ENCODE measurements around the gene B4GALT1.

Gene B4GALT1

GRCh38 chr9:33137781-33138264 is 29.3 kb downstream of the B4GALT1 start:
- no peak for DNase-seq

- no peak for DNase-seq
Observed at GRCh38 chr9:33136721-33137670, 30.1 kb downstream of the B4GALT1 start.

GRCh38 chr9:33135470-33135958 is 31.6 kb downstream of the B4GALT1 start:
- no peak for DNase-seq

GRCh38 chr9:33135031-33135461 is 32.1 kb downstream of the B4GALT1 start:
- DNase-seq = no peak

DNA sequence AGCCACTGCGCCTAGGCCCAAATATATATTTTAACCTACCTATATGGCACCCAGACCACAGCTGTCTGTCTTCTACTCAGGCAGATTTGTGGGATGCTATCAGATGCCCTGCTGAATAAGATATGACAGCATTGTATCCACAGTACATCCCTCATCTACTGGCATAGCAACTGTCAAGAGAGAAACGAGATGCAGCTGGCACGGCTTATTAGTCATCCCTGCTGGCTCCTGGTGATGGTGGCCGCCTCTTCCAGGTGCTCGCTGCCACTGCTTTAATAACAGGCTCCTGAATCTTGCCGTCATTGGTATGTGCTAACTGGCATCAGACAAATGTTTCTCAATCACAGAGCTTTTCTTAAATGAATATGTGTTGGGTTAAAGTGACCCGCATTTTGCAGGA is 34.0 kb downstream of the B4GALT1 start:
- DNase-seq = peak in 1 of 2 experiments; percentile 13

- no peak for DNase-seq
Observed at GRCh38 chr9:33131790-33132772, 35.1 kb downstream of the B4GALT1 start.

- DNase-seq = no peak
Observed at GRCh38 chr9:33130961-33131789, 36.0 kb downstream of the B4GALT1 start.

DNA sequence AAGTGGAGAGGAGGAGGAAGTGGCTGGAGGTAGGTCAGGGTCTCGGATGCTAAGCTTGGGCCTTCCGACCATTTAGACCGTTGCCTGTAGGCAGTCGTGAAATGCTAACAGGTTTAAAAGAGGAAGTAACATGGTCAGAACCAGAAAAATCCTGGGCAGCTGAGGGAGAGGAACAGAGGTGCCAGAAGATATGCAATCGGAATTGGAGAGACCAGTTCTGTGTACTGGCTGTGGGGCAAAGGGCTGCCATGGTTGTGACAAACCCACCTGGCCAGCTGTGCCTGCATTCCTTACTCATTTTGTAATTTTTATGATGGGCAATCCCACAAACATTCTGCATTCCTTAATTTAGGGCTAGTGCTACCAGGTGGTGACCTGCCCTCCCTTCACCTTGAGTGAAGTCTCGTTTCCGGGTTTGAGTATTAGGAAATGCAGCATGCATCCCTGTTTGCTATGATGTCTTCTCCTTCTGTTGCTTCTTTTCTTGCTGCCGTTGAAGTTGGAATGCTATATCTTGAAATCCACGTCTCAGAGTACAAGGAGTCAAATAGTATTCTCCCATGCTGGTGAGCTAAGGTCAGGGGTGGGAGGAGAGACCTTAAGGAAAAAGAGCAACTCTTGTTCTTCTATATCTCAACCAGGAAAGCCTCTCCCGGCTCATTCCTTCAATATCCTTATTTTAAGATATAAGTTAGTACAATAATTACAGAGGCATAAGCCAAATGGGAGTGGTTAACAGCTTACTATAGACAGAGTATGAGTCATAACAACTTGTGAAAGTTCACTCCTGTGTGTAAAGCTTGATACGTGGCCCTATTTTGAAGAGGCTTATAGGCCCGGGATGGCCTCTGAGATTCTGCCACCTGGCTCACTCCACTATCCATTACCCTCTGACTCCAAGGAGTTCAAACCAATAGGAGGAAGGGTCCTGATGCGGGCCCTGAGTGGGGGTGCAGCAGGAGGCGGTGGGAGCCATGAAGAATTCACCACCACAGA is 37.0 kb downstream of the B4GALT1 start:
- DNase-seq = no peak

DNA sequence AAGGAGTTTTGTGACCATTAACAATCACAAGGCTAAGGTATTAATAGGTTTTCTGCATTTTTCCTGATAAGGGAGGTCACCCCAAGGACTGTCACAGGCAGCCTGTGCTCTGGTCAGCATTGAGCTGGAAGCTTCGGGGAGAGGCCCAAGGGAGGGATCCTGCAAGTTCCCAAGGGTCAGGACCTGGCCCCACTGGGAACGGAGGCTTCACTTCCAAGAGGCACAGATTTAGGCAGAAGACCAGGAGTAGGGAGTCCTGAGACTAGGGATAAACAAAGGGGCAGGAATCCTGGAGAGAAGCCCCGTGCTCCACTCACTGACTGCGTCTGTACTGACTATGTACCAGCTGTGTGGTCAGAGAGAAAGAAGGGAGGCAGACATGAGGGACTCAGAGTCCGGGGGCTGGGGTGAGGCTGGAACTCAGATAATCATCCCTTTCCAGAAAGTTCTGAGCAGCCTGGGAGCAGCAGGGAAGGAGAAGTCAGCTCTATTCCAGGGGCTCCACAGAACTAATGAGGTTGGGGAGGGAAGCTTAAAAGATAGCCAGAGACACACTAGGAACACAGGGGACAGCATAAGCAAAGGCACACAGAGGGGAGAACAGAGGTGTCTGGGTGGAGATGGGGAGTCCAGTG is 37.8 kb downstream of the B4GALT1 start:
- no peak for DNase-seq

- no peak for DNase-seq
Observed at GRCh38 chr9:33128570-33128969, 38.6 kb downstream of the B4GALT1 start.

GRCh38 chr9:33127881-33128280 is 39.3 kb downstream of the B4GALT1 start:
- DNase-seq = no peak

GRCh38 chr9:33125871-33126823 is 41.0 kb downstream of the B4GALT1 start:
- no peak for DNase-seq

DNA sequence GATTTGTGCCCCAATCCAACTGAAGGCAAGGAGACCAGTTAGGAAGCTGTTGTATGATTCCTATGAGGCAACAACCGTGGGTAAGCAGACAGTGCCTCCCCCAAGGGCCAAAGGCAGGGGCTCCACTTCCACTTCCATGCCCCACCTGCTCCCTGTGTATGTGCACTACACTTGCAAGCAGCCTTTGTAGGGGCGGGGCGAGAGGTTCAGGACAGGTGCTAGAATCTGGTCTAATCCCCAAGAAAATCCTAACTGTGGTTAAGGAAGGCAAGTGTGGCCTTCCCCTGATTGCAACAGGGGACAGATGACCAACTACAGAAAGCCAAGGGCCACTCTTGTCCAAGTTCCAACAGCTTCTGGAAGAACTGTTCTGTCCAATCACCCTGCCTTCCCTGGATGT is 41.7 kb downstream of the B4GALT1 start:
- DNase-seq = no peak

DNA sequence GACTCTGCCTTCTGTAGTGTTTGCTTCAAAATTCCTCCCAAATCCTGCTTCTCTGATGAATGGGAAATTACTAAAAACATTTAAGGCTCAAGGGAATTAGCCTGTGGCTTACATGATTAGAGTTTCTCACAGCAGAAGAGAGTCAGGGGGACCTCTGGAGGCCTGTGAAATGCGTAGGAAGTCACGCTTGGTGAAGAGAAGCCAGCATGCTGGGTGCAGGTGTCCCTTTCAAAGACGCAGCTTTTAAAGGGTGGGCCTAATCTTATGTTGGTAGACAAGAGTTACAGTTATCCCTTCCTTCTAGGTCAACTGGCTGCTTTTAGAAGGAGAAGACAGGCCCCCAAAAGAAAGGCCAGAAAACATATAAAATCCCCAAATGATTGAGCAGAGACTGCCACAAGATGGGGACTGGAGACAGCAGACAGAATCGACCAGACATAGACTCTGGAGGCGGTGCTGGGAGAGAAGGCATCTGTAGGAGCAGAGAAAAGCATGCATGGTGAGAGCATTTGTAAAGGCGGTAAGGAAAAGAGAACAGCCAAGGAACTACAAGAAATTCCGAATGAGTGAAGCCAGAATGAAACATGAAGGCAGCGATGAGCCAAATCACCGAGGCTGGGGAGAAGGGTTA is 42.3 kb downstream of the B4GALT1 start:
- DNase-seq = no peak

DNA sequence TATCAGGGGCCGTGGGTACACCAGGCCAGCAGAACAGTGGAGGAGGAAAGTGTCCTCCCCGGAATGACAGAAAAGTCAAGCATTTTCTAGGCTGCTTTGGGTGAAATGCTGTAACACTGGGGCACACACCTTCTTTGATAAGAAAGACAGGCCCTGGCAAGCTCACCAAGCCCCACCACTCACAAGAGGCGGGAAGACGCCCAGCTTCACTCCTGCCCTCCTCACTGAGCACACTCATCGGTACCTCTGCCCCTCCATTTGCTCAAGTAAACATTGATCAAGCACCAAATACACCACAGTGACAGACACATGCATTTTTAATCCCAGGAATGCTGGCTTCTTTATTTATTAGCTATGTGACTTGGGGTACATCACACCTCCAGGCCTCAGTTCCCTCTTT is 43.1 kb downstream of the B4GALT1 start:
- no peak for DNase-seq

DNA sequence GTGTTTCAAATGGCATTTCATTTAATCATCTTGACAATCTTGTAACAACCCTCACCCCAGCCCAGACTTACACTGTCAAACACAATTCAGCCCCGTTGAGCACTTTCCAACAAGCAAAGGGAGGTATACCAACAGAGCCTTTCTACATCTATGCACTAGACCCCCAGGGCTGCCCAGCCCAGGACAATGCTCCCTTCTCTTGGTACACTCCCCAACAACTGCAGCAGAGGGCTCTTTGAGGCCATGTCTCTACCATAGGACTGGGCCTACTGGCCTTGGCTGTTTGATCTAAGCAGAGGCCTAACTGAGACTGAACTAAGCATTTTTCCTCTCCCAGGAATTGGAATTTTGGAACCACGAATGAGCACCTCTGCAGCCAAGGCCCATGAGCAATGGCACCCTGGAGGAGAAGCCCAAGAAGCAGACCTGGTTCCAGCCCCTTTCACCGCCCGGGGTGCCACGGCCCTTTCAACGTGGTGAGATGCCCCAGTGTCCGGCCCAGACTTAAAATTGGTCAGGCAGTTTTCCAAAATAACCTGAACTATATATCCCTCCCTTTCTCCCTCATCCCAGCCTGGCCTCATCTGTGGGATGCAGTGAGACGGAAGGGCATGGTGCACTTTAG is 43.6 kb downstream of the B4GALT1 start:
- DNase-seq = no peak

DNA sequence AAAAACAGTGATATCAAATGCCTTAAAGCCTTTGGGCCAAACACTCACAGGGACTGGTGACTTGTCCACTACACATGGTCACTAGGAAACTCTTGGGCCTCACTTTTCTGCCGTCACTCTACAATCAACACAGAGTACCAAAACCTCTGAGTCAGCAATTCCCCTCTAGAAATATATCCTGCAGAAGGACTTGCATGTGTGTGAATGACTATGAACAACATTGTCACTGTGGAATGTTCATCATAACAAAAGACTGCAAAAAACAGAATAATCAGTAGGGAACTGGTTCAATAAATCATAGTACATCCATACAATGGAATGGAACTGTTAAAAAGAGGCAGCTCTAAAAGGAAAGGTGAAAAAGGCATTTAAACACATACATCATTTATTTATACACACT is 46.5 kb downstream of the B4GALT1 start:
- DNase-seq = no peak

DNA sequence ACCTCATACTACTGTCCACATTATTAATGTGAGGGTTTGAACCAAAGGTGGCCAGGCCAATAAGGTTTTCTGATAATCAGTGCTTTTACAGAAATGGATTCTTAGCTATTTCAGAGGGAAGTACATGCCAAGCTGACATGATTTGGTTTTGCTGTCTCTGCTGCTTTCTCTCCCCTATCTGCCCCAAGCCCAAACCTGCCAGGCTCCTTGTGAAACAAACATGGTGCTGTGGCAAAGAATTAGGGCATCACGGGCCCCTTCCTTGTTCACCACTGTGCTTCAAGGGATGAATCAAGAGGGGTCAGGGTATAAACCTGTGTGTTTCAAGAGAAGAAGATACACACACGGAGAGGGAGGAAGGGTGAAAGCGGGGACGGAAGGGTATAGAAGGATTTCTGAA is 49.3 kb downstream of the B4GALT1 start:
- DNase-seq = no peak
